Cardiac fibroblast (primary cell): ENCODE results near the gene GLI3.

ENCODE experiments used
- DNase-seq, 2 donors: peaks; one replicate each; pipeline versions ENCODE4 v3.0.0 to v3.0.0-alpha.2; 2010; ENCODE audit warnings: low read depth in 2 of 2
- H3K4me3 ChIP-seq, 2 donors: replicated peaks in 1 of 2; 1 replicate in 1 of 2; 2 replicates in 1 of 2; pipeline ENCODE4 v1.5.1; 2011; ENCODE audit warnings: low read depth in 2 of 2, low read length in 2 of 2, mild to moderate bottlenecking in 2 of 2, moderate library complexity in 1 of 2
- TF ChIP-seq, protein P1 (sequence below): IDR thresholded peaks from one replicate; pipeline ENCODE4 v1.5.1; 2011; ENCODE audit warnings: low read depth, mild to moderate bottlenecking, low read length, inconsistent platforms

The GLI3 gene

DNA sequence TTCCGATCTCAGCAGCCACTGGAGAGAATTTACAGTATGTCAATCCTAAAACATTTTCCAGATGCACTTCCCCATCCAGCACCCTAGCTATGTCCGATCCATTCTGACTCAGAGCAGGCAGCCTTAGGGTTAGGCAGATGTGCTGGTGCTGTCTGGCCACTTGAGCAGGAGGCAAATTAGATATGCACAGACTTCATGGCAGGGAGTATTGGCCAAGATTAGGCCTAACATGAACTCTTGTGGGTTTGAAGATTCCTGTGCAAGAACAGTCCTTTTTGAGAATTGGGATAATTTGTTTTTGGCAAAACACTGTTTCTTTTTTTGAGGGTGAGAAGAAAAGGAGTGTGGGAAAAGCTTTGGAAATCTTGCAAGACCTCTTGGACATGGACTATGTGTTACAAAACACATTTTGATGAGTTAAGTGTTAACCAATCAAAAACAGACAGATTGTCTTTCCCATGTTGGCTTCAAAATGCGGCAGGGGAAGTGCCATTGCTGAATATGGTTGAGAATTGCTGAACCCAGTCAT is 315.5 kb downstream of the GLI3 start:
- no peak overlapping the region for H3K4me3 ChIP-seq
- DNase-seq, result peak; percentile 24 to 78
- TF ChIP-seq, protein P1, sequence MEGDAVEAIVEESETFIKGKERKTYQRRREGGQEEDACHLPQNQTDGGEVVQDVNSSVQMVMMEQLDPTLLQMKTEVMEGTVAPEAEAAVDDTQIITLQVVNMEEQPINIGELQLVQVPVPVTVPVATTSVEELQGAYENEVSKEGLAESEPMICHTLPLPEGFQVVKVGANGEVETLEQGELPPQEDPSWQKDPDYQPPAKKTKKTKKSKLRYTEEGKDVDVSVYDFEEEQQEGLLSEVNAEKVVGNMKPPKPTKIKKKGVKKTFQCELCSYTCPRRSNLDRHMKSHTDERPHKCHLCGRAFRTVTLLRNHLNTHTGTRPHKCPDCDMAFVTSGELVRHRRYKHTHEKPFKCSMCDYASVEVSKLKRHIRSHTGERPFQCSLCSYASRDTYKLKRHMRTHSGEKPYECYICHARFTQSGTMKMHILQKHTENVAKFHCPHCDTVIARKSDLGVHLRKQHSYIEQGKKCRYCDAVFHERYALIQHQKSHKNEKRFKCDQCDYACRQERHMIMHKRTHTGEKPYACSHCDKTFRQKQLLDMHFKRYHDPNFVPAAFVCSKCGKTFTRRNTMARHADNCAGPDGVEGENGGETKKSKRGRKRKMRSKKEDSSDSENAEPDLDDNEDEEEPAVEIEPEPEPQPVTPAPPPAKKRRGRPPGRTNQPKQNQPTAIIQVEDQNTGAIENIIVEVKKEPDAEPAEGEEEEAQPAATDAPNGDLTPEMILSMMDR, result no peak

- no peak overlapping the region for H3K4me3 ChIP-seq
- TF ChIP-seq, protein P1, result no peak
- peak; percentile 59 to 86 for DNase-seq
Observed at GRCh38 chr7:41918597-41918996, 318.4 kb downstream of the GLI3 start.

DNA sequence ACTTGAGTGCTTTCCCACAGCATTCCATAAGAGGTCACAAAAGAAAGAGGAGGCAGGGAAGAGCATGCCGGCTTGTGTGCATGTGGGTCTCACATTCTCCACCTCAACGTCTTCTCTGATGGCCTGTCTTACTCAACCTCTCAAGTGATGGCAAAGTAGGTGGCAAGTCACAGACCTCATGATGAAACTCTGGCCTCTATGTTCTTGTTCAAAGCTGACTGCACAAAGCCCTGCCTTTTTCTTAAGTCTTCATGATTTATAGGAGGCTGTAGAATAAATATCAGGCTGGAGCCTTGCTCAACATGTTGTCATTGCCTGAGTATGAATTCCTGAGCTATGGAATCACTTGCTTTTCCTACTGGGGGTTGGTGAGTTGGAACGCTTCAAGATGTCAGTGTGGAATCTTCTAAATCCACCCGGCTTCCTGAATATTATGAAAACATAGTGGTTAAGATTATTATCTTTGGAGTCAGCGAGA is 320.5 kb downstream of the GLI3 start:
- no peak overlapping the region for H3K4me3 ChIP-seq
- DNase-seq, result peak; percentile 94 to 98
- TF ChIP-seq, protein P1, result no peak

DNA sequence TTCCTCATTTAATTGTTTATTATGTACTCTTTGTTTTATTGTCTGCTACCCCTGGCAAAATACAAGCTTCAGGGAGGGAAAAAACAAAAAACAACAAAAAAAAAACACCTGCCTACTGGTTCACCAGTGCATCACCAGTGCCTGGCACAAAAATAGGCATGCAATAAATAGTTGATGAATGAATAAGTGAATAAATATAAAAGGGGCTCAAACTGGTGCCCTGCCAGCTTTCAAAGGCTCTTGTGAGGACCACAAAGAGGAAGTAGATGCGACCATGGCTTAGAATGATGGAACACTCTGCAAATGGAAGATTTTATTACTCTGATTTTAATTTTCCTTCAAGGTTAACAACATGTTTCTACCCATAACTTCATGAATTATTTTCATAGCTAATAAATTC is 321.1 kb downstream of the GLI3 start:
- TF ChIP-seq, protein P1, result no peak
- H3K4me3 ChIP-seq, result no peak overlapping the region
- DNase-seq, result peak in 1 of 2 donors; percentile 40

DNA sequence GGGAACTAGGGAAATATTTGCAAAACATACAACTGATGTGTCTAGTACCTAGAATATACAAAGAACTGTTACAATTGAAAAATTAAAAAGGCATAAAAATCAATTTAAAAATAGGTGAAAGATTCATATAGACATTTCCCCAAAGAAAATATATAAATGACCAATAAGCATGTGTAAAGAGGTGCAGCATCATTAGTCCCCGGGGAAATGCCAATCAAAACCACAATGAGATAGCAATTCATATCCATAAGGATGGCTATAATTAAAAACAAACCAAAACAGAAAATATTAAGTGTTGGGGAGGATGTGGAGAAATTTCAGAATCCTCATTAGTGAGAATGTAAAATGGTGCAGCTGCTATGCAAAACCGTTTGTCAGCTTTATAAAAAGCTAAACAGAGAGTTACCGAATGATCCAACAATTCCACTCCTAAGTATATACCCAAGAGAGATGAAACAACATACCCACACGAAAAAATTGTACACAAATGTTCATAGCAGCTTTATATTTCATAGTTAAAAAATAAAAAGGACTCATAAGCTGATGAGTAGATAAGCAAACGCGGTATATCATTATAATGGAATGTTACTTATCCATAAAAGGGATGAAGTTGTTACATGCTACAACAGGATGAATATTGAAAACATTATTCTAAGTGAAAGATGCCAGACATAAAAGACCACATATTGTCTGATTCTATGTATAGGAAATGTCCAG is 324.0 kb downstream of the GLI3 start:
- no peak overlapping the region for H3K4me3 ChIP-seq
- TF ChIP-seq, protein P1, result no peak
- DNase-seq, result peak in 1 of 2 donors; percentile 74

- no peak for DNase-seq
- H3K4me3 ChIP-seq, result no peak overlapping the region
- TF ChIP-seq, protein P1, result no peak
Observed at GRCh38 chr7:41912426-41912825, 324.6 kb downstream of the GLI3 start.
